GM06990 (cell line): ENCODE data around the gene IDUA.

Experiments
- DNase-seq: peaks from one replicate; pipeline ENCODE4 v3.0.0-alpha.2; 2011; ENCODE audit not compliant: insufficient read length; ENCODE audit errors: extremely low read depth
- H3K27me3 ChIP-seq: replicated peaks from 2 replicates; pipeline ENCODE4 v1.6.0; 2011; ENCODE audit warnings: low read length; ENCODE audit not compliant: control insufficient read depth, insufficient read depth
- H3K36me3 ChIP-seq: 2 replicates; pipeline ENCODE4 v1.5.1; 2011; ENCODE audit warnings: low read length; ENCODE audit not compliant: control insufficient read depth, insufficient read depth
- H3K4me3 ChIP-seq: replicated peaks from 2 replicates; pipeline ENCODE4 v1.5.1; 2011; ENCODE audit warnings: low read depth, mild to moderate bottlenecking, control low read depth, low read length
- TF ChIP-seq, protein P1 (sequence below): IDR thresholded peaks from 2 replicates; pipeline ENCODE4 v1.5.1; 2011; ENCODE audit warnings: low read length, control low read depth, mild to moderate bottlenecking, inconsistent platforms; ENCODE audit not compliant: insufficient read depth, poor library complexity, severe bottlenecking

IDUA gene

GRCh38 chr4:947491-947971, 39.3 kb upstream of the IDUA start:
- DNase-seq: no peak
- TF ChIP-seq, protein P1, sequence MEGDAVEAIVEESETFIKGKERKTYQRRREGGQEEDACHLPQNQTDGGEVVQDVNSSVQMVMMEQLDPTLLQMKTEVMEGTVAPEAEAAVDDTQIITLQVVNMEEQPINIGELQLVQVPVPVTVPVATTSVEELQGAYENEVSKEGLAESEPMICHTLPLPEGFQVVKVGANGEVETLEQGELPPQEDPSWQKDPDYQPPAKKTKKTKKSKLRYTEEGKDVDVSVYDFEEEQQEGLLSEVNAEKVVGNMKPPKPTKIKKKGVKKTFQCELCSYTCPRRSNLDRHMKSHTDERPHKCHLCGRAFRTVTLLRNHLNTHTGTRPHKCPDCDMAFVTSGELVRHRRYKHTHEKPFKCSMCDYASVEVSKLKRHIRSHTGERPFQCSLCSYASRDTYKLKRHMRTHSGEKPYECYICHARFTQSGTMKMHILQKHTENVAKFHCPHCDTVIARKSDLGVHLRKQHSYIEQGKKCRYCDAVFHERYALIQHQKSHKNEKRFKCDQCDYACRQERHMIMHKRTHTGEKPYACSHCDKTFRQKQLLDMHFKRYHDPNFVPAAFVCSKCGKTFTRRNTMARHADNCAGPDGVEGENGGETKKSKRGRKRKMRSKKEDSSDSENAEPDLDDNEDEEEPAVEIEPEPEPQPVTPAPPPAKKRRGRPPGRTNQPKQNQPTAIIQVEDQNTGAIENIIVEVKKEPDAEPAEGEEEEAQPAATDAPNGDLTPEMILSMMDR: no peak
- no peaks in the 10 kb centered on the region for H3K36me3 ChIP-seq
- H3K27me3 ChIP-seq: no peaks in the 10 kb centered on the region
- H3K4me3 ChIP-seq: no peak overlapping the region

GRCh38 chr4:948101-948935, 38.5 kb upstream of the IDUA start:
- Histone ChIP-seq H3K4me3 (no peak overlapping the region), H3K36me3 (no peaks in the 10 kb centered on the region), H3K27me3 (no peaks in the 10 kb centered on the region)
- no peak for DNase-seq
- TF ChIP-seq, protein P1: no peak

DNA sequence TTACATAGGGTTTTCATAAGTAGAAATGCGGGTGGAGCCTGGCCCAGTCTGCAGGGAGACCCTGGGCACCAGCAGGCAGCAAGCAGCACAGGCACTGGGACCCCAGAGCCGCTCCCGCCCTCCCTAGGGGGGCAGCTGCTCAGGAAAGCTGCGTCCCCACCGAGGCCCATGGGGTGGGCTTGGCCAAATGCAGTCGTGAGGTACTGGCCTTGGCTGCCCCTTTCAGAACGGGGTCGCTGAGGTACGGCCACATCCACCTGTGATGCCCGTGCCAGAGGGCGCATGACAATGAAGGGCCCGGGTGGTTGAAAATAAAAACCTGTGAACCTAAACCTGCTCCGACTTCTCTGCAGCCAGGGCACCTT, 37.9 kb upstream of the IDUA start:
- Histone ChIP-seq H3K36me3 (no peaks in the 10 kb centered on the region), H3K27me3 (no peaks in the 10 kb centered on the region), H3K4me3 (no peak overlapping the region)
- DNase-seq: no peak
- TF ChIP-seq, protein P1: no peak

GRCh38 chr4:949656-950055, 37.2 kb upstream of the IDUA start:
- Histone ChIP-seq H3K36me3 (no peaks in the 10 kb centered on the region), H3K27me3 (no peaks in the 10 kb centered on the region), H3K4me3 (no peak overlapping the region)
- TF ChIP-seq, protein P1: no peak
- no peak for DNase-seq

GRCh38 chr4:950136-951020, 36.5 kb upstream of the IDUA start:
- DNase-seq: no peak

More at GRCh38 chr4:950136-951020, 36.5 kb upstream of the IDUA start:
- TF ChIP-seq, protein P1: no peak
- Histone ChIP-seq H3K27me3 (no peaks in the 10 kb centered on the region), H3K4me3 (no peak overlapping the region), H3K36me3 (peaks cover 2% of the 10 kb centered on the region; the same call in 1 of the 2 replicates)
